ENCODE data around the gene ZNF766. TPM values are rescaled to one million over a fixed set of nuclear protein-coding genes. Genes with fewer than 3 reads are reported as not detected.
A peak's percentile ranks its signal among the peaks of the same experiment; 100 is the strongest.

The ZNF766 gene
- 10 to 100 TPM; 20.6 to 25.8 TPM for total RNA-seq

DNA sequence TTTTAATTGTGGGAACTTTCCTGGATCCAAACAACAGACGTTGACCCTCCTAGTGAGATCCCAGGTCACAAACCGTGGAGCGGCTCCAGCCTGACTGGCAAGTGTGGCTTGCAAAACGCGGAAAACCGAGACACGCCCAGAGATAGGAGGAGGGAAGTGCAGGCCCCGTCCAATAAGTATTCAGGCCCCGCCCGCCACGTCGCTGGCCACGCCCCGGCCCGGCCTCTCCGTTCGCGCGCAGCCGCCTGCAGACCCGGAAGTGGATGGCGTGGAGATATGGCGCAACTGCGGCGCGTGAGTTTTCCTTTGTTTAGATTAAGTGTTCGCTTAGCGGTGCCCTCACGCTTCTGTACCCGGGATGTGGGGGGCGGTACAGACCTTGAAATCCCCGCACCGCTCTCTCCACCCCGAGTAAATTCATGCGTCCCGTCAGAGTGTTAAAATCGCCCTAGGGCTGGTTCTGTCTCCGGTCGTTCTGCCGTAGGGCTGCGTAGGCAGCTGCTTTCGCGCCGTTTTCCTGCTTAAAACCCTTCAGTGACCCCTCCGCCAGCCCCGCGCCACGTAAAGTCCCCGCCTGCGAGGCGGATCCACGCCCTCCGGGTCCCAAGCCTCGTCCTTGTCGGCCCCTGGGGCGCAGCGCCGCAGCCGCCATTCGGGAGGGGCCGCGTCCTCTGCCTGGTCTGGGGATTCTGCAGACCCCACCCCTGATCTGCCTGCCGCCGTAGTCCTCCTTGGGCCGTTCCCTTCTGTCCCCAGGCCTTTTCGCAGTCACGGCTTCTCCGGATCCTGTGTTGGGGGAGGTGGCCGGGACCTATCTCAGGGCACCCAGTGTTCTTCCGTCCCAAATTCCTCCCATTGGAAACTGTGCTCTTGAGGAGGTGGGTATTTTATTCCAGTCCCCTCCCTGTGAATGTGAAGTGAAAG lies at the start of gene ZNF766:
ZNF766 (plus strand) TSS at position 250 of the 924 bp plus-strand sequence; CDS start at position 277, 27 bp downstream.
- DNase-seq, result peak; percentile 98
- Mint-ChIP-seq H3K36me3 (peaks cover 41% of the 10 kb centered on the region), H3K4me1 (peaks cover 25% of the 10 kb centered on the region), H3K4me3 (peak within 1 kb of the TSS; percentile 100), H3K27ac (peak within 1 kb of the TSS; percentile 96), H3K27me3 (no peaks in the 10 kb centered on the region), H3K9me3 (ENCODE audit: low read depth) (peaks cover 28% of the 10 kb centered on the region)
- CTCF ChIA-PET, result no interaction called here
- ATAC-seq, result peak; percentile 98

- DNase-seq (no peak), ATAC-seq (no peak)
- H3K4me3 Mint-ChIP-seq, result no peak overlapping the region
- no peaks in the 10 kb centered on the region for H3K9me3 Mint-ChIP-seq (ENCODE audit: low read depth)
- CTCF ChIA-PET, result no interaction called here
- H3K27me3 Mint-ChIP-seq, result no peaks in the 10 kb centered on the region
- peaks cover 2% of the 10 kb centered on the region for H3K4me1 Mint-ChIP-seq
- H3K27ac Mint-ChIP-seq, result no peak overlapping the region
- H3K36me3 Mint-ChIP-seq, result peaks cover 86% of the 10 kb centered on the region
Observed at GRCh38 chr19:52219611-52220010, 49.8 kb upstream of the ZNF766 start.

DNA sequence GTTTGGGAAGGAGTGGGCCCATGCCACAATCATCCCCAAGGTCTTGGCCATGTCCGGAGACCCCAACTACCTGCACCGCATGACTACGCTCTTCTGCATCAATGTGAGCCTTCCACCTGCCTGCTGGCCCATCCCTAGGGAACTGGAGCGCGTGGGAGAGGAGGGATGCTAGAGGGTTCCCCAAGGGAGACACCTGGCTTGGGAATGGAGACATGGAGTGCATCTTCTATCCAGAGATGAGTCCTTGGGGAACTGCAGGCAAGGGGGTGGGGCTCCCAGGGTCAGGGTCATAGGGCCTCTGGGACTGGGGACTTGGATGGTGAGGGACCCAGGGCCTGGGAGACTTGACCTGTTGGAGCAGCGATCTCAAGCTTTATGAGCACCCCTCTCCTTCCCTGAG lies 48.4 kb upstream of the ZNF766 start:
- CTCF ChIA-PET, result no interaction called here

GRCh38 chr19:52221831-52222375 lies 47.5 kb upstream of the ZNF766 start:
- Mint-ChIP-seq H3K4me3 (no peak overlapping the region), H3K9me3 (ENCODE audit: low read depth) (no peaks in the 10 kb centered on the region), H3K36me3 (peaks cover 91% of the 10 kb centered on the region), H3K27ac (no peak overlapping the region), H3K27me3 (no peaks in the 10 kb centered on the region), H3K4me1 (peaks cover 18% of the 10 kb centered on the region)
- ATAC-seq, result no peak
- CTCF ChIA-PET, result no interaction called here
- DNase-seq, result no peak

More for the DNA sequence above, 48.4 kb upstream of the ZNF766 start:
- Mint-ChIP-seq H3K27me3 (no peaks in the 10 kb centered on the region), H3K27ac (no peak overlapping the region), H3K9me3 (ENCODE audit: low read depth) (no peaks in the 10 kb centered on the region), H3K36me3 (peaks cover 89% of the 10 kb centered on the region), H3K4me1 (peaks cover 9% of the 10 kb centered on the region), H3K4me3 (no peak overlapping the region)
- DNase-seq (no peak), ATAC-seq (no peak)

DNA sequence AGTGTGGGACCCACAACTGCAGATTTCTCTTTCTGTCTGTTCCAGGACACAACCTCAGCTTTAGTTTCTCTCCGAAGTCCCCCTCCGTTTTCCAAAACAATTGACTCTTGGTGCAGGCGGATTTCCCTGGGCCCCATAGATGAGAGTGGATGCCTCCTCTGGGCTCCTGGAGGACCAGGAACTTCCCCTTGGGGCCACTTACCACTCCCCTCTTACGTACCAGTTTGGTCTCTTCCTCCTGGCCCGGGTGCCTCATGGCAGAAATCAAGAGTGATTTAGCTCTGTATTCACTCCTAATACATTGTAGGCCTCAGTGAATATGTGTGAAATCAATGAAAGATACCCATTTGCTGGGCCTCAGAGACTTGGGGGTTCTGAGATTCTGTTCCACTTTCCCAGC lies 45.2 kb upstream of the ZNF766 start:
- DNase-seq (no peak), ATAC-seq (no peak)
- peaks cover 24% of the 10 kb centered on the region for H3K4me1 Mint-ChIP-seq
- no peak overlapping the region for H3K27ac Mint-ChIP-seq
- H3K36me3 Mint-ChIP-seq, result peaks cover 94% of the 10 kb centered on the region
- CTCF ChIA-PET, result interaction anchor here (0.5 kb wide), 1 partner anchor 35 kb away, joined by 3 read pairs; no protein-coding TSS in a partner anchor
- no peaks in the 10 kb centered on the region for H3K9me3 Mint-ChIP-seq (ENCODE audit: low read depth)
- no peaks in the 10 kb centered on the region for H3K27me3 Mint-ChIP-seq
- H3K4me3 Mint-ChIP-seq, result no peak overlapping the region

GRCh38 chr19:52226652-52227051 lies 42.7 kb upstream of the ZNF766 start:
- ATAC-seq (no peak), DNase-seq (no peak)
- Mint-ChIP-seq H3K27me3 (no peaks in the 10 kb centered on the region), H3K36me3 (peaks cover 85% of the 10 kb centered on the region), H3K4me1 (peaks cover 24% of the 10 kb centered on the region), H3K4me3 (no peak overlapping the region), H3K9me3 (ENCODE audit: low read depth) (no peaks in the 10 kb centered on the region), H3K27ac (no peak overlapping the region)
- CTCF ChIA-PET, result interaction anchor here (0.7 kb wide), 1 partner anchor 11 kb away, joined by 4 read pairs; no protein-coding TSS in a partner anchor

DNA sequence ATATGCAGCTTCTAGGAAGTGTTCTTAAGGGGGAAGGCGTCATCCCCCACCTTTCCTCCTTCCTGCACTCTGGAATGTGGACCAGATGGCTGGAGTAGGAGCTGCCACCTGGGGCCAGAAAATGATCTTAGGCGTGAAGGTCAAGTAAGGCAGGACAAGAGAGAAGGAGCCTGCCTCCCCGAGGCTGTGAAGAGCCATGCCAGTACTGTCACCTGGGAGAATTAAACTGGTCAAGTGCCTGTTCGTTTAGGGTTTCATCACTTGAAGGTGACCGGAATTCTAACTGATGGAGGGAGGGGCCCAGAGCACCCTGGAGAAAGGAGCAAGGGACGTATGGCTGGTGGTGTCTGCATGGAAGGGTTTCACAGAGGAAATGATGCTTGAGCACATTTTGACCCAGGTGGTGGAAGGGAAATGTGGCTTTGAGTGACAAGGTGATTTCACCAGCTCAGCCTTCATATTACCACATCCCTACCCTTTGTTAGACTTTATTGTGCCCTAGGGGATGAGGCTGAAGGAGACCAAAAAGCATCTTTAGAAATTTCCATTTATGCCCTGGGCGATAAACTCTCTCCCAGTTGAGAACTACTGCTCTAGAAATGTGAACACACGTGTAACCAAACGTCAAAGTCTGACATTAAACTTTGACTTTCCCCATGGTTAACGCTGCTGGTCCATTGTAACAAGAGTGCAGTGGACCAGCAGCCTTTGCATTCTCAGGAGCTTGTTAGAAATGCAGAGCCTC lies 42.0 kb upstream of the ZNF766 start:
- no peak overlapping the region for H3K27ac Mint-ChIP-seq
- no peak overlapping the region for H3K4me3 Mint-ChIP-seq
- ATAC-seq (no peak), DNase-seq (no peak)
- CTCF ChIA-PET, result interaction anchor here (0.6 to 0.7 kb wide), 2 partner anchors 10 to 1328 kb away, joined by 4 read pairs; no protein-coding TSS in a partner anchor
- peaks cover 80% of the 10 kb centered on the region for H3K36me3 Mint-ChIP-seq
- peaks cover 4% of the 10 kb centered on the region for H3K9me3 Mint-ChIP-seq (ENCODE audit: low read depth)
- H3K4me1 Mint-ChIP-seq, result peaks cover 24% of the 10 kb centered on the region
- no peaks in the 10 kb centered on the region for H3K27me3 Mint-ChIP-seq

GRCh38 chr19:52227980-52228379 lies 41.4 kb upstream of the ZNF766 start:
- no peak for ATAC-seq
- CTCF ChIA-PET, result interaction anchor here (0.6 kb wide), 1 partner anchor 1328 kb away, joined by 4 read pairs; no protein-coding TSS in a partner anchor
- H3K27ac Mint-ChIP-seq, result no peak overlapping the region

DNA sequence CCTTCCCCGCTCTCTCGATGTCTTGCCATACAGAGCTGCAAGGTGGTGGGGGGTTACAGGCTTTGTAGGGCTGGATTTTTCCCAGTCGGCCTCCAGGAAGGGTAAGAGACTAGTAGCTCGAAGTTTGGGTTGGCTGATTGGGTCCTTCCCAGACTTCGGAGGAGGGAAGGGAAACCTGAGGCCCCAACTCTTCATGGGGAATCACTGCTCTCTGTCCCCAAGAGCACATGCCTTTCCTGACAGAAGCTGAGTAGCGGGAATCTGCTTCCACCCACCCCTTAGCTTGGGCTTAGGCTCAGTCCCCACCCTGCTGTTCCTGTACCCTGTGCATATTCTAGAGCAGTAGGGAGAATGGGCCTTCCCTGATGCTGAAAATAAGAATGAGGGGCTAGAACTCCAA lies 39.9 kb upstream of the ZNF766 start:
- ATAC-seq (no peak), DNase-seq (no peak)
- peaks cover 23% of the 10 kb centered on the region for H3K4me1 Mint-ChIP-seq
- H3K4me3 Mint-ChIP-seq, result no peak overlapping the region
- CTCF ChIA-PET, result interaction anchor here (1.2 kb wide), 1 partner anchor 8 kb away, joined by 3 read pairs; no protein-coding TSS in a partner anchor
- H3K27ac Mint-ChIP-seq, result no peak overlapping the region
- peaks cover 4% of the 10 kb centered on the region for H3K9me3 Mint-ChIP-seq (ENCODE audit: low read depth)
- no peaks in the 10 kb centered on the region for H3K27me3 Mint-ChIP-seq
- peaks cover 61% of the 10 kb centered on the region for H3K36me3 Mint-ChIP-seq

More at GRCh38 chr19:52227980-52228379, 41.4 kb upstream of the ZNF766 start:
- no peaks in the 10 kb centered on the region for H3K27me3 Mint-ChIP-seq
- peaks cover 4% of the 10 kb centered on the region for H3K9me3 Mint-ChIP-seq (ENCODE audit: low read depth)
- H3K4me1 Mint-ChIP-seq, result peaks cover 24% of the 10 kb centered on the region
- no peak overlapping the region for H3K4me3 Mint-ChIP-seq
- H3K36me3 Mint-ChIP-seq, result peaks cover 74% of the 10 kb centered on the region
- no peak for DNase-seq

DNA sequence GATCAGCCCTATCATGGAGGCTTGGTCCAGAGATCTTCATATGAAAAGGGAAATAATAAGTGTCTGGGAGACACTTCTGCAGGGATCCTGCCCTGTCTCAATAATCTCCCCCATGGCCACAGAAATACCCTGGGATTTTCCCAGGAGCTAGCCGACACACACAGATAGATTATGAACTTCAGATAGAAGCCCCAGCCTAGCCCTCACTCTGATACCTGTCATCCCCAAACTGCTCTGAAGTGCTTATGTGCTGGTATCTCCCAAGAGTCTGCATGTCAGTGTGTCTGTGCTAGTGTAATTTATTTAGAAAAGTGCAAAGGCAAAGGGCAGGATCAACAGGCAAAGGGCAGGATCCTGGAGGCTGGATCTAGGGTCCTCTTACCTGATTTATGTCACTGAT lies 38.7 kb upstream of the ZNF766 start:
- CTCF ChIA-PET, result interaction anchor here (0.6 kb wide), 1 partner anchor 903 kb away, joined by 3 read pairs; no protein-coding TSS in a partner anchor
- ATAC-seq (no peak), DNase-seq (no peak)
- Mint-ChIP-seq H3K4me1 (peaks cover 17% of the 10 kb centered on the region), H3K9me3 (ENCODE audit: low read depth) (peaks cover 4% of the 10 kb centered on the region), H3K27ac (no peak overlapping the region), H3K4me3 (no peak overlapping the region), H3K36me3 (peaks cover 51% of the 10 kb centered on the region), H3K27me3 (no peaks in the 10 kb centered on the region)

- Mint-ChIP-seq H3K27ac (no peak overlapping the region), H3K4me3 (no peak overlapping the region), H3K9me3 (ENCODE audit: low read depth) (peaks cover 4% of the 10 kb centered on the region), H3K4me1 (peaks cover 11% of the 10 kb centered on the region), H3K27me3 (no peaks in the 10 kb centered on the region), H3K36me3 (peaks cover 44% of the 10 kb centered on the region)
- CTCF ChIA-PET, result interaction anchor here (0.6 kb wide), 1 partner anchor 903 kb away, joined by 3 read pairs; no protein-coding TSS in a partner anchor
- DNase-seq (no peak), ATAC-seq (no peak)
Observed at GRCh38 chr19:52231154-52231910, 38.1 kb upstream of the ZNF766 start.

- Mint-ChIP-seq H3K4me1 (no peaks in the 10 kb centered on the region), H3K36me3 (peaks cover 19% of the 10 kb centered on the region), H3K27me3 (no peaks in the 10 kb centered on the region), H3K9me3 (ENCODE audit: low read depth) (peaks cover 4% of the 10 kb centered on the region), H3K27ac (no peak overlapping the region), H3K4me3 (no peak overlapping the region)
- ATAC-seq (no peak), DNase-seq (no peak)
- CTCF ChIA-PET, result no interaction called here
Observed at GRCh38 chr19:52234406-52234805, 35.0 kb upstream of the ZNF766 start.

Measured in activated CD8-positive, alpha-beta memory T cell treated with anti-CD3 and anti-CD28 coated beads, Interleukin-2, amount 10 ng/mL, durations not matched to agents 7 days and 5 days (primary cell).